Ishikawa (cell line): ENCODE data around the gene PHKG2.

Experiments used
- EGR1 ChIP-seq: IDR thresholded peaks from 2 replicates; pipeline ENCODE4 v1.6.1; 2012
- NFIC ChIP-seq: IDR thresholded peaks from 2 replicates; pipeline ENCODE4 v1.6.1; 2012
- RAD21 ChIP-seq: IDR thresholded peaks from 2 replicates; pipeline ENCODE4 v1.6.1; 2012; ENCODE audit warnings: low read depth
- REST ChIP-seq: IDR thresholded peaks from 2 replicates; pipeline ENCODE4 v1.6.1; 2012; ENCODE audit warnings: low read depth, mild to moderate bottlenecking
- TAF1 ChIP-seq: IDR thresholded peaks from 2 replicates; pipeline ENCODE4 v1.6.1; 2012; ENCODE audit warnings: low read depth, mild to moderate bottlenecking
- TEAD4 ChIP-seq: IDR thresholded peaks from 2 replicates; pipeline ENCODE4 v1.6.1; 2012
- USF1 ChIP-seq: IDR thresholded peaks from 2 replicates; pipeline ENCODE4 v1.6.1; 2012
- YY1 ChIP-seq: IDR thresholded peaks from 2 replicates; pipeline ENCODE4 v1.6.1; 2012; ENCODE audit warnings: low read depth
- ZBTB7A ChIP-seq: IDR thresholded peaks from 2 replicates; pipeline ENCODE4 v1.6.1; 2012; ENCODE audit warnings: low read depth
- TF ChIP-seq, protein P1 (sequence below): IDR thresholded peaks from 2 replicates; pipeline ENCODE4 v1.6.1; 2012

GRCh38 chr16:30737794-30738648, 10.2 kb upstream of the PHKG2 start:
- TF ChIP-seq RAD21 (no peak), EGR1 (no peak), TAF1 (no peak), REST (no peak), NFIC (no peak), ZBTB7A (no peak), USF1 (no peak), TEAD4 (no peak), YY1 (no peak)
- TF ChIP-seq, protein P1, sequence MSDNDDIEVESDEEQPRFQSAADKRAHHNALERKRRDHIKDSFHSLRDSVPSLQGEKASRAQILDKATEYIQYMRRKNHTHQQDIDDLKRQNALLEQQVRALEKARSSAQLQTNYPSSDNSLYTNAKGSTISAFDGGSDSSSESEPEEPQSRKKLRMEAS: no peak
